Brain microvascular endothelial cell (primary cell): ENCODE measurements around the gene DDX10.
"Not testable (repeated sequence)": the region's sequence is repeated elsewhere in the genome, so short reads cannot be mapped to it uniquely, and the experiment has no call there.

ENCODE experiments used
- DNase-seq: peaks from one replicate; pipeline ENCODE4 v3.0.0-alpha.2; 2020
- H3K27ac ChIP-seq: fragments of 250-450 bp; sonication (Bioruptor Pico); 2 replicates; pipeline ENCODE4 v1.5.1; 2020; ENCODE audit warnings: mild to moderate bottlenecking, moderate library complexity
- H3K27me3 ChIP-seq: fragments of 250-450 bp; sonication (Bioruptor Pico); replicated peaks from 2 replicates; pipeline ENCODE4 v1.5.1; 2020; ENCODE audit warnings: mild to moderate bottlenecking
- H3K36me3 ChIP-seq: fragments of 250-450 bp; sonication (Bioruptor Pico); replicated peaks from 2 replicates; pipeline ENCODE4 v1.5.1; 2020; ENCODE audit warnings: mild to moderate bottlenecking
- H3K4me3 ChIP-seq: 2 replicates; pipeline ENCODE4 v1.5.1; 2011; ENCODE audit warnings: low read depth, mild to moderate bottlenecking, control low read depth, low read length, moderate library complexity
- CTCF ChIP-seq: IDR thresholded peaks from 2 replicates; pipeline ENCODE4 v1.5.1; 2011; ENCODE audit warnings: low read depth, mild to moderate bottlenecking, moderate library complexity, low read length, control low read depth, inconsistent platforms; ENCODE audit errors: missing control alignments
- in situ Hi-C: cut with HindIII; loops from 2 replicates; pipeline ENCODE4 v1.10.0; 2017; ENCODE audit warnings: low sequenced_read_pairs, low pct_ligation_motif_present

The DDX10 gene

GRCh38 chr11:108734283-108734682 lies 69.4 kb downstream of the DDX10 start:
- in situ Hi-C loops: no loop called here
- Histone ChIP-seq H3K36me3 (no peaks in the 10 kb centered on the region), H3K4me3 (no peak overlapping the region), H3K27me3 (no peaks in the 10 kb centered on the region), H3K27ac (peak overlapping the region; percentile 27)
- no peak for DNase-seq
- no peak for TF ChIP-seq CTCF

- Histone ChIP-seq H3K27ac (peak overlapping the region; percentile 12), H3K27me3 (no peaks in the 10 kb centered on the region), H3K36me3 (no peaks in the 10 kb centered on the region), H3K4me3 (no peak overlapping the region)
- peak; percentile 59 for TF ChIP-seq CTCF
- in situ Hi-C loops: no loop called here
- DNase-seq: peak; percentile 28
These were observed 70.2 kb downstream of the DDX10 start for GRCh38 chr11:108734956-108735559.

- H3K4me3 ChIP-seq, H3K27me3 ChIP-seq, H3K27ac ChIP-seq, H3K36me3 ChIP-seq, in situ Hi-C loops, DNase-seq: not testable (repeated sequence)
These were observed 75.3 kb downstream of the DDX10 start for GRCh38 chr11:108740132-108740531.

DNA sequence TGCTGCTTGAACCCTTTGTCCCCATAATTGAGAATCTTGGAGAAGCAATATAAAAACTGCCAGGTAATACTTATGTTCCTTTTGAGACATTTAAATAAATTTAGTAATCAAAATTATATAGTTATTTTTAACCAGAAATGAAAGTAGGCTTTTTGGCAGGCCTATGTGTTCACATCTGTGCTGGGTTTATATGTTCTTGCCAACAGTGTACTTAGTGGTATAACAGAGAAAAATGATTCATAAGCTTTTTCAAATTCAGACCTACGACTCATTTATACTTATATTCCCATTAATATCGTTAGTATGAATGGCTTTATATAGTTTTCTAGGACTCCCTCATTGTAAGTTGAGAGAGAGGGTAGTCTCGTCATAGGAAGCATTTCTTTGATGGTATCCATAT lies 79.0 kb downstream of the DDX10 start:
- Histone ChIP-seq H3K27me3 (no peaks in the 10 kb centered on the region), H3K27ac (no peak overlapping the region), H3K4me3 (no peak overlapping the region), H3K36me3 (no peaks in the 10 kb centered on the region)
- in situ Hi-C loops: no loop called here
- no peak for TF ChIP-seq CTCF
- DNase-seq: no peak

DNA sequence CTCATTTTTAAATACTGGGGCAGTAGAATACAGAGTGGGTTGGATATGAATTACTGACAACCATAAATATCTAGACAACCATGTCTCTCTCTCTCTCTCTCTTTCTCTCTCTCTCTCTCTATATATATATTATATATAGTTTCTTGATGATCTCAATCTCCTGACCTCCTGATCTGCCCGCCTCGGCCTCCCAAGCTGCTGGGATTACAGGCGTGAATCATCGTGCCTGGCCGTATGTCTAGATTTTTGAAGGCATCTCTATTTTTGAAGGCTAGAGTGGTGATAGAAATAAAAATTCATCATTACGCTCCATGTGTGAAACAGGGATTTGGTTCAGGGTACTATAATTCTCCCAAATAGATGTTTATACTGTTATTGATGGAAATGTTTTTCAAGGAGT lies 84.1 kb downstream of the DDX10 start:
- Histone ChIP-seq H3K27me3 (no peaks in the 10 kb centered on the region), H3K36me3 (no peaks in the 10 kb centered on the region), H3K4me3 (no peak overlapping the region), H3K27ac (no peak overlapping the region)
- in situ Hi-C loops: no loop called here
- peak; percentile 53 for DNase-seq
- no peak for TF ChIP-seq CTCF

- in situ Hi-C loops: no loop called here
These were observed 86.6 kb downstream of the DDX10 start for GRCh38 chr11:108751444-108751843.

More at GRCh38 chr11:108751444-108751843, 86.6 kb downstream of the DDX10 start:
- DNase-seq: no peak
- H3K27ac ChIP-seq: no peak overlapping the region
- H3K27me3 ChIP-seq: no peaks in the 10 kb centered on the region
- H3K4me3 ChIP-seq: no peak overlapping the region
- no peaks in the 10 kb centered on the region for H3K36me3 ChIP-seq
- TF ChIP-seq CTCF: no peak
